Fibroblast of peridontal ligament (primary cell): ENCODE measurements around the gene SYT5.
A peak's percentile ranks its signal among the peaks of the same experiment; 100 is the strongest.
"Not testable (repeated sequence)": the region's sequence is repeated elsewhere in the genome, so short reads cannot be mapped to it uniquely, and the experiment has no call there.

ENCODE experiments used
- DNase-seq: peaks from one replicate; pipeline ENCODE4 v3.0.0-alpha.2; 2010; ENCODE audit errors: extremely low read depth

The SYT5 gene

GRCh38 chr19:55208880-55209692 is 29.0 kb upstream of the SYT5 start, which contains the start of gene PTPRH:
PTPRH (minus strand) TSS chr19:55209501; CDS start chr19:55209433, 68 bp downstream.
- DNase-seq = no peak

DNA sequence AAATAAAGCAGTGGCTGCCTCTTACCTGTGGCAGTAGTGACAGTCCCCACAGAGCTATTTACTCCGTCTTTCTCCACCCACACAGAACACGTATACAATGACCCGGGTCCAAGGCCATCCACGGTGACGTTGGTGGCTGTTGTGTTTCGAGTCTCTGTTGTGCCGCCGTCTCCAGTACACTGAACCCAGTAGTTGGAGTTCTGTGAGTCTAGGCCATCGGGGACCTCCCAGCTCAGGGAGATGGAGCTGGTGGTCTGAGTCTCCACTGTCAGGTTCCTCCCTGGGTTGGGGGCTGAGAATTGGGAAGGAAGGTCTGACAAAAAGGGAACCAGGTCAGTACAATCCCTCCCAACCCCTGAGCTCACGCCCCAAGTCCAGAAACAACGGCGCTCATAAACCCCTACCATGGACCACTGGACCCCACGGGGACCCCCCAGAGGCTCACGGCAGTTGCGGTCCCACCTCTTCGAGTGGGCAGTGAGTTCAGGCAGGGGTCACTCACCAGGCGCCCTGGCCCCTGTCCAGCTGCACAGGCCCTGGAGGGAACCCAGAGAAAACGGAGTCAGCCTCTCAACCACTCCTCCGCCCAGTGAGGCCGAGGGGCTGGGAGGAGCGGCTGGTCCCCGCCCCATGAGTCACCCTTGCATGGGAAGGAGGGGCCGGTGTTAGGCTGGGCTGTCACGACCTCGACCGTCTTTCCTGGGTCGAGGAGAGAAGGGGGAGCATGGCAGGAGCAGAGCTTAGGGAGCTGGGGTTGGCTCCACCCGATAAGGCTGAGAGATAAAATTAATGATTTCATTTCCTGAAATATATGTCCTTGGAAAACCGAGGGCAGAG is 26.8 kb upstream of the SYT5 start:
- DNase-seq = peak; percentile 71

GRCh38 chr19:55202199-55202598 is 22.1 kb upstream of the SYT5 start:
- not testable (repeated sequence) for DNase-seq

DNA sequence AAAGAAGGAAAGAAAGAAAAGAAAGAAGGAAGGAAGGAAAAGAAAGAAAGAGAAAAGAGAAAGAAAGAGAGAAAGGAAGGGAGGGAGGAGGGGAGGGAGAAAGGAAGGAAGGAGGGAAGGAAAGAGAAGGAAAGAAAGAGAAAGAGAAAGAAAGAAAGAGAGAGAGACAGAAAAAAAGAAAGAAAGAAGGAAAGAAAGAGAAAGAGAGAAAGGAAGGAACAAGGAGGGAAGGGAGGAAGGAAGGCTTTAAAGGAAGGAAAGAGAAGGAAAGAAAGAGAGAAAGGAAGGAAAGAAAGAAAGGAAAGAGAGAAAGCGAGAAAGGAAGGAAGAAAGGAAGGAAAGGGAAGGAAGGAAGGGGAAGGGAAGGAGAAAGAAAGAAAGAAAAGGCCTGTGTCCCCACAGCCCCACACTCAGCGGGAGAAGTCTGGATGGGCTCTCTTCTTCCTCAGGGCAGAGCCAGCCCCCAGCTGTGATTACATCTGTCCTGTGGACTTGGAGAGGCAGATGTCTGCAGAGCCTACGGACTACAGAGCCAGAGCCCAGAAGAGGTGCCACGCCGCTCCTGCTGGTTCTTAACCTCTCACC is 19.6 kb upstream of the SYT5 start:
- no peak for DNase-seq

- DNase-seq = no peak
These were observed 18.6 kb upstream of the SYT5 start for GRCh38 chr19:55198651-55199050.

DNA sequence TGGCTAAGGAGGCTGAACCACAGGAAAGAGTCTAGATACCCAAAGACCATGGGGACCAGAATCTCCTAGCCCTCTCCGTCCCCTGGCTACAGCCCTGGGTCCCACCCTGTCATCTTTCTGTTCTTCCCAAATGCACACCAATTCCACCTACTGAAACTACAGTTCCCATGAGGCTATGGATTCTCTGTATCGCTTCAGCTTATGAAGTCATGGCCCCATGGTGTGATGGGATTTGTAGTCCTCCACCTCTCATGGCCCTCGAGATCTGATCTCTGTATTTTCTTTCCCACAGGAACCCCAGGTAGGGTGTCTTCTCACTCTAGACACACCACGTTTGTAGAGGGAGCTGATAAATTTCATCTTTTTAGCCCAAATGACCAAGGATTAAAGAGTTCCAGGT is 17.4 kb upstream of the SYT5 start:
- no peak for DNase-seq

- DNase-seq = no peak
These were observed 16.7 kb upstream of the SYT5 start for GRCh38 chr19:55196803-55197202.

GRCh38 chr19:55193481-55193880 is 13.4 kb upstream of the SYT5 start:
- DNase-seq = no peak

DNA sequence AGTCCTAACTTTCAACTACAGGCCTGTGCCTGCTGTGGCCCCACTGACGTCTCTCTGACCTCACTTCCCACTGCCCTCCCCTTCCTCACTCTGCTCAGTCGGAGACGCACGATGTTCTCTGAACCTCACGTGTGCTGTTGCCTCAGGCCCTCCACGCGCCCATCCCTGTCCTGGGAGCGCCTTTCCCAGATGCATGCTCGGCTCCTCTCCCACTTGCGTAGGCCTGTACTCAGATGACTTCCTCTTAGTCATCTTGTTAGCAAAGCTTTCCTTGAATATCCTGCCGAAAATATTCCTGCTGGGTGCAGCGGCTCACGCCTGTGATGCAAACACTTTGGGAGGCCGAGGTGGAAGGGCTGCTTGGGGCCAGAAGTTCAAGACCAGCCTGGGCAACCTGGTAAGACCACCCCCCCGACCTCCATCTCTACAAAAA is 9.3 kb upstream of the SYT5 start:
- peak; percentile 92 for DNase-seq

DNA sequence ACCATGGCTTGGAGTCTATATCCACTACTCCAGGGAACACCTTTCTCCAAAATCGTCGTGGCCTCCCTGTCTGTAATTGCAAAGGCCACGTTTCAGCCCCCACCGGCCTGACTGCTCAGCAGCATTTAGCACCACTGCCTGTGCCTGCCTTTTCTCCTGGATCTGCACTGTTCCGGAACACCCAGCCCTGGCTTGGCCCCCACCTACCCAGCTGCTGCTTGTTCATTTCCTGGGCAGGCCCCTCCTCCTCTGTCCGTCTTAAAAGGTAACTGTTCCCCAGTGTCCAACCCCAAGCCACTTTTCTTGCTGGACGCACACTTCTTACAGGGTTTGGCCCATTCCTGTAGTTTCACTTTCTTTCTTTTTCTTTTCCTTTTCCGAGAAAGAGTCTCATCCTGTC is 8.5 kb upstream of the SYT5 start:
- no peak for DNase-seq

GRCh38 chr19:55186080-55186479 is 6.0 kb upstream of the SYT5 start:
- no peak for DNase-seq

DNA sequence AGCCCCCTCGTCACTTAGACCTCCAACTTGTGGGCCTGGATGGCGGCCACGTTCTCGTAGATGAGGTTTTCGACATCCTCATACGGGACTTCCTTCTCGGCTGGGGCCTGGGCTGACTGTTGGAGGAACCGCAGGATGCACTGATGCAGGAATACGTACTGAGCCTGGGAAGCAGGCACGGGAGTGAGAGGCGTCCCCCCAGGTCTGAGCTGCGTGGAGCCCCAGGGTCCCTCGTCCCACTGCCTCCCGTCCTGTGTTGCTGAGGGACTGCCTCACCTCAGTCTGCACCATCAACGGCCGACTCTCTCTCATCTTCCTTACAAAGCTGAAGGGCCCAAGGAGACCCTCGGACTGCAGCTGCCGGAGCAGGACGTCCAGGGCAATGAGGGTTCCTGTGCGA is 1.7 kb upstream of the SYT5 start:
- no peak for DNase-seq

- DNase-seq = peak; percentile 65
These were observed 1.1 kb downstream of the SYT5 start for GRCh38 chr19:55178781-55179599.

DNA sequence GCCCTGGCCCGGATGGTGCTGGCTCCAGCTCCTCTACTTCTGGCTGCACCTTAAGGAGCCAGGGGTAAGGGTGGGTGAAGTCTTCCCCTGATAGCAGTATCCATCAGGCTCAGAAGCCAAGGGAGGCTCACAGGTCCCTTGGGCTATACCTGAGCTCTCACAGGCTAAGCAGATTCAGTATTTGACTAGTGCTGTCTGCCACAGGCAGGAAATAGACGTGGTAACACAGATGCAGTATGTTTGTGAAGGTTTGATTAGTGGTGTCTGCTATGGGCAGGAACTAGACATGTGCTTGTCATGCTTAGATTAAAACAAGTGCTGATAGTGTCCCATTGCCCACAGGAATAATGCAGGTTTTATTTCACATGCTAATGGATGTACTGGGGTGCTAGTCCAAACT is 4.0 kb downstream of the SYT5 start:
- no peak for DNase-seq

- no peak for DNase-seq
These were observed 4.8 kb downstream of the SYT5 start for GRCh38 chr19:55175117-55175867.

DNA sequence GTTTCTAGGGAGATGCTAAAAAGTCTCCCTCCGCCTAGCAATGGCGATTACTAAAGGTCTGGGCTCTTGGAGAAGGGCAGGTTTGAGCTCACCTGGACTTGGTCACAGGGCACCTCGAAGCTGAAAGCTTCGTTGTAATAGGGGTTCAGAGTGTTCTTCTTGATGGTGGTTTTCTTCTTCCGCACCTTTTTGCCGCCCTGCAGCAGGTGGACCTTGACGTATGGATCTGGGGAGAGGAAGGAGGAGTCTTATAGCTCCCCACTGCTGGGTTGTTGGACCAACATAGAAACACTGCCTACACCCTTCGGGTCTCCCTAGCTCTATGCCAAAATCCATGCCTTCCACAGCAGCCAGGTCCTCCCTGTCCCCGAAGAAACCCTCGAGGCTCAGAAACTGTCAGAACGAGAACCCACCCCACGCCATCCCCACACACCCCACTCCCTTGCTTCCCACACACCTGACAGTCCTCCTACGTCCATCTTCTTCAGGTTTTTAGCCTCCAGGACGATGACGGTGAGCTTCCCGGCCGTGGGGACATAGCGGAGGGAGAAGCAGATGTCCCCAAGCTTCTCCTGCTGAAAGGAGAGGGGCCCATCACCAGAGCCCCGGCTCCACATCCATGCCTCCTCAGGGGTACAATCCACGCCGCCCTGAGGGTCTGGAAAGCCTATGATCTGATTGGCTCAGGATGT is 5.5 kb downstream of the SYT5 start:
- no peak for DNase-seq

DNA sequence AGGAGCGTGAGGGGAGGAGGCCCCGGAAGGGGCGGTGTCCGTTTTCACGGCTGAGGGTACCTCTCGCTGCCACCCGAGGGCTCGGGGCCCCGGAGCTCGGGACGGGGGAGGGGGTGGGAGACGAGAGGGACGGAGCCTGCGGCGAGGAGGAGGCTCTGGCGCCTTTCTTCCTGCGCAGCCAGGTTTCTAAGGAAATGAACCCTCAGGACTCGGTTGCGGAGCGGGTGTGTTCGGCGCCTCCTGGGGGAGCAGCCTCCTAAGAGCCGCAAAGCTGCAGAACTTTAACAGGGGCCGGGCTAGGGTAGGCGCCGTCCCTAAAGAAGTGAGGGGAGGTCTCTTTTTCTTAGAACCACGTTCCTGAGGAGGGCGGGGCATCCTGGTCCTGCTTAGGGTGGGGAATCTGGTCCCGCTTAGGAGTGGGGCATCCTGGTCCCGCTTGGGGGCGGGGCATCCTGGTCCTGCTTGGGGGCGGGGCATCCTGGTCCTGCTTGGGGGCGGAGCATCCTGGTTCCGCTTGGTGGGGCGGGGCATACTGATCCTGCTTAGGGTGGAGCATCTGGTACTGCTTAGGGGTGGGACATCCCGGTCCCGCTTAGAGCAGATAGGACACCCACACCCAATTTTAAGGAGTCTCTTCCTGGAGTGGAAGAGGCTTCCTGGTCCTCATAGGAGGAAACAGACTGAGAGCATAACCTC is 6.2 kb downstream of the SYT5 start:
- peak; percentile 67 for DNase-seq

DNA sequence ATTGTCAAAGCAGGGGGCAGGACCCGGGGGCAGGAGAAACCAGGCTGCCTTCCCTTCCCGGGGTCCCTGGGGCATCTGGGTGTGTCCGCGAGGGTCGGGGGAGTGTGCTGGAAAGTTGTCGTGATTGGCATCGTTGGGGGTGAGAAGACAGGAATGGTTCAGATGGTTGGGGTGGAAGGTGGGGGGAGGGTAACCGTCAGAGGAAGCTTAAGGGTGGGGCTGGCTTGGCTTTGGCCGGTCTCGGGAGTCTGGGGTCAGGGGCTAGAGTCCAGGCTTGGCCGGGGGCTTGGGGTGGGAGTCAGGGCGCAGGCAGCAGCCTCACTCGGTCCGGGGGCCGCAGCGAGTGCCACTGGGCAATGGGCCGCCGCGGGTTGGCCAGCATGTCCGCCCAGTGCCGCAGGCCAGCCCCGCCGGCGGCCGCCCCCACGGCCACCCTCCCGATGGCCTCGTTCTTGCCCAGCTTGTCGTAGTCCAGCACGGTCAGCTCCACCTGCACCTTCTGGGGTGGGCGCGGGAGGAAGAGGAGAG is 6.8 kb downstream of the SYT5 start:
- no peak for DNase-seq

GRCh38 chr19:55172741-55173140 is 7.3 kb downstream of the SYT5 start:
- DNase-seq = peak; percentile 67
